ENCODE data around the gene KYNU.

Gene KYNU

GRCh38 chr2:142877216-142877838 is at the start of gene KYNU:
TSS of gene KYNU (plus strand) at chr2:142877664. CDS start at chr2:142885368, 7,704 bp downstream.
- TF ChIP-seq, protein P1, sequence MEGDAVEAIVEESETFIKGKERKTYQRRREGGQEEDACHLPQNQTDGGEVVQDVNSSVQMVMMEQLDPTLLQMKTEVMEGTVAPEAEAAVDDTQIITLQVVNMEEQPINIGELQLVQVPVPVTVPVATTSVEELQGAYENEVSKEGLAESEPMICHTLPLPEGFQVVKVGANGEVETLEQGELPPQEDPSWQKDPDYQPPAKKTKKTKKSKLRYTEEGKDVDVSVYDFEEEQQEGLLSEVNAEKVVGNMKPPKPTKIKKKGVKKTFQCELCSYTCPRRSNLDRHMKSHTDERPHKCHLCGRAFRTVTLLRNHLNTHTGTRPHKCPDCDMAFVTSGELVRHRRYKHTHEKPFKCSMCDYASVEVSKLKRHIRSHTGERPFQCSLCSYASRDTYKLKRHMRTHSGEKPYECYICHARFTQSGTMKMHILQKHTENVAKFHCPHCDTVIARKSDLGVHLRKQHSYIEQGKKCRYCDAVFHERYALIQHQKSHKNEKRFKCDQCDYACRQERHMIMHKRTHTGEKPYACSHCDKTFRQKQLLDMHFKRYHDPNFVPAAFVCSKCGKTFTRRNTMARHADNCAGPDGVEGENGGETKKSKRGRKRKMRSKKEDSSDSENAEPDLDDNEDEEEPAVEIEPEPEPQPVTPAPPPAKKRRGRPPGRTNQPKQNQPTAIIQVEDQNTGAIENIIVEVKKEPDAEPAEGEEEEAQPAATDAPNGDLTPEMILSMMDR (IDR thresholded peaks at IDR 0.05; ENCODE audit: borderline replicate concordance, extremely low read depth, low read length, poor library complexity, severe bottlenecking), result no peak
- TF ChIP-seq EZH2 (IDR thresholded peaks at IDR 0.05; ENCODE audit: borderline replicate concordance, low read depth, low read length, severe bottlenecking), result no peak
- Histone ChIP-seq H3K4me2 (ENCODE audit: insufficient read depth, low read length) (no peak within 1 kb of the TSS), H3K4me1 (ENCODE audit: insufficient read depth, low read length) (no peaks in the 10 kb centered on the region), H3K9me3 (ENCODE audit: insufficient read depth, low read length, severe bottlenecking) (no peaks in the 10 kb centered on the region), H3K9ac (ENCODE audit: low read depth, low read length) (no peak within 1 kb of the TSS), H4K20me1 (ENCODE audit: insufficient read depth, low read length) (no peaks in the 10 kb centered on the region), H3K27ac (ENCODE audit: low read length) (no peak within 1 kb of the TSS), H3K36me3 (ENCODE audit: insufficient read depth, low read length) (no peaks in the 10 kb centered on the region), H3K27me3 (ENCODE audit: insufficient read depth, low read length, poor library complexity) (no peaks in the 10 kb centered on the region), H3K4me3 (ENCODE audit: low read depth in 1 of 2, low read length in 2 of 2) (no peak within 1 kb of the TSS), H2AFZ (ENCODE audit: low read depth, low read length) (no peak within 1 kb of the TSS), H3K79me2 (ENCODE audit: insufficient read depth, low read length) (no peaks in the 10 kb centered on the region)
- ATAC-seq (ENCODE audit: insufficient read depth, low read depth) (no peak), DNase-seq (no peak)

GRCh38 chr2:142834021-142834420 is 43.4 kb upstream of the KYNU start:
- no peaks in the 10 kb centered on the region for H4K20me1 ChIP-seq (ENCODE audit: insufficient read depth, low read length)
- no peak for ATAC-seq (ENCODE audit: insufficient read depth, low read depth)
- no peaks in the 10 kb centered on the region for H3K27me3 ChIP-seq (ENCODE audit: insufficient read depth, low read length, poor library complexity)
- DNase-seq, result no peak
- no peak for TF ChIP-seq EZH2 (IDR thresholded peaks at IDR 0.05; ENCODE audit: borderline replicate concordance, low read depth, low read length, severe bottlenecking)
- TF ChIP-seq, protein P1 (IDR thresholded peaks at IDR 0.05; ENCODE audit: borderline replicate concordance, extremely low read depth, low read length, poor library complexity, severe bottlenecking), result no peak
- H3K9ac ChIP-seq (ENCODE audit: low read depth, low read length), result no peak overlapping the region
- no peaks in the 10 kb centered on the region for H3K36me3 ChIP-seq (ENCODE audit: insufficient read depth, low read length)
- no peaks in the 10 kb centered on the region for H3K9me3 ChIP-seq (ENCODE audit: insufficient read depth, low read length, severe bottlenecking)
- no peak overlapping the region for H3K27ac ChIP-seq (ENCODE audit: low read length)
- H3K4me2 ChIP-seq (ENCODE audit: insufficient read depth, low read length), result no peak overlapping the region
- H3K4me3 ChIP-seq (ENCODE audit: low read depth in 1 of 2, low read length in 2 of 2), result no peak overlapping the region
- no peak overlapping the region for H2AFZ ChIP-seq (ENCODE audit: low read depth, low read length)
- H3K4me1 ChIP-seq (ENCODE audit: insufficient read depth, low read length), result no peaks in the 10 kb centered on the region
- no peaks in the 10 kb centered on the region for H3K79me2 ChIP-seq (ENCODE audit: insufficient read depth, low read length)

DNA sequence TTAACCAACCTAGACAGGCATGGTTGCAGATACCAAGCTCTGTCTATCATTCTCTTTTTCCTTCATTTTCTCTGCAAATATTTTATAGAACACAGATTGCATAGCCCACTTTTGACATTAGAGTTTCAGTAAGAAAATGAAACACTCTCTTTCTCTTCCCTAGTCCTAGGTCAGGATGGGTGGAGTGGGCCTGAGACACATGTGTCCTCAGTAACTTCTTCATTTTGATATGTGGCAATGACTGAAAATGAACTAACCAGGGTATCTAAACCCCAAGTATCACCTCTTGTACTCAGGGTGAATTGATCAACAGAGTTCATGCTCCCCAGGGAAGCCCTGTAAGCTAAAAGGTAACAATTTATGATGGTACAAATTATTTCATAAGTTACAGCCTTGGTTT is 37.0 kb upstream of the KYNU start:
- H3K9ac ChIP-seq (ENCODE audit: low read depth, low read length), result no peak overlapping the region
- no peaks in the 10 kb centered on the region for H3K27me3 ChIP-seq (ENCODE audit: insufficient read depth, low read length, poor library complexity)
- no peak overlapping the region for H2AFZ ChIP-seq (ENCODE audit: low read depth, low read length)
- ATAC-seq (ENCODE audit: insufficient read depth, low read depth) (no peak), DNase-seq (no peak)
- no peaks in the 10 kb centered on the region for H4K20me1 ChIP-seq (ENCODE audit: insufficient read depth, low read length)
- no peak for TF ChIP-seq EZH2 (IDR thresholded peaks at IDR 0.05; ENCODE audit: borderline replicate concordance, low read depth, low read length, severe bottlenecking)
- no peaks in the 10 kb centered on the region for H3K4me1 ChIP-seq (ENCODE audit: insufficient read depth, low read length)
- H3K27ac ChIP-seq (ENCODE audit: low read length), result no peak overlapping the region
- H3K9me3 ChIP-seq (ENCODE audit: insufficient read depth, low read length, severe bottlenecking), result no peaks in the 10 kb centered on the region
- no peak overlapping the region for H3K4me2 ChIP-seq (ENCODE audit: insufficient read depth, low read length)
- no peak overlapping the region for H3K4me3 ChIP-seq (ENCODE audit: low read depth in 1 of 2, low read length in 2 of 2)
- H3K79me2 ChIP-seq (ENCODE audit: insufficient read depth, low read length), result no peaks in the 10 kb centered on the region
- H3K36me3 ChIP-seq (ENCODE audit: insufficient read depth, low read length), result no peaks in the 10 kb centered on the region

DNA sequence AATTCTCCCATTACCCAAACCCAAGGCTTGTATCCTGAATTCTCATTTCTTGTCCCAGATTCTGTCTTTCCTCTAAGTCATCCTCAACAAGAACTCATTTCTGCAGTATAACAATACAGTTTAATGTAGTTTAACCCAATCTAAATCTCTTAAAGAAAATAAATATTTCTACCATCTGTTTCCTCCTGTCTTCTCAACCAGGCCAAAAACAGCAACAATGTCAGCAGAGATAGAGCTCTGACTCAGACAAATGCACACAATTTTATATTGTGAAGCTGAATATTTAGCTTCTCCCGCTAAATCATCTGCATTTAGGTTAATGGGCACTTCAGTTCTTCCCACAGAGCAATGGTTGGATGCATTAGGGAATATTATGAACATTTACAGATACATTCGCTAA is 35.7 kb upstream of the KYNU start:
- no peaks in the 10 kb centered on the region for H4K20me1 ChIP-seq (ENCODE audit: insufficient read depth, low read length)
- H3K27ac ChIP-seq (ENCODE audit: low read length), result no peak overlapping the region
- no peak overlapping the region for H3K9ac ChIP-seq (ENCODE audit: low read depth, low read length)
- H3K4me2 ChIP-seq (ENCODE audit: insufficient read depth, low read length), result no peak overlapping the region
- H3K9me3 ChIP-seq (ENCODE audit: insufficient read depth, low read length, severe bottlenecking), result no peaks in the 10 kb centered on the region
- H2AFZ ChIP-seq (ENCODE audit: low read depth, low read length), result no peak overlapping the region
- no peaks in the 10 kb centered on the region for H3K36me3 ChIP-seq (ENCODE audit: insufficient read depth, low read length)
- no peak for TF ChIP-seq EZH2 (IDR thresholded peaks at IDR 0.05; ENCODE audit: borderline replicate concordance, low read depth, low read length, severe bottlenecking)
- TF ChIP-seq, protein P1 (IDR thresholded peaks at IDR 0.05; ENCODE audit: borderline replicate concordance, extremely low read depth, low read length, poor library complexity, severe bottlenecking), result no peak
- no peak for ATAC-seq (ENCODE audit: insufficient read depth, low read depth)
- no peaks in the 10 kb centered on the region for H3K79me2 ChIP-seq (ENCODE audit: insufficient read depth, low read length)
- H3K27me3 ChIP-seq (ENCODE audit: insufficient read depth, low read length, poor library complexity), result no peaks in the 10 kb centered on the region
- no peaks in the 10 kb centered on the region for H3K4me1 ChIP-seq (ENCODE audit: insufficient read depth, low read length)
- H3K4me3 ChIP-seq (ENCODE audit: low read depth in 1 of 2, low read length in 2 of 2), result no peak overlapping the region
- no peak for DNase-seq

Data from DND-41 (cell line).